HEK293T (cell line): ENCODE results near the gene DNLZ.
A peak's percentile ranks its signal among the peaks of the same experiment; 100 is the strongest.

ENCODE experiments used
- CTCF ChIA-PET: fragments of 350-600 bp; formaldehyde crosslinking; extraction: SDS; loops from one replicate; lab custom pipeline; 2021; ENCODE audit warnings: antibody characterized with exemption, inconsistent platforms; lab: Yijun Ruan, JAX
- POLR2A ChIA-PET: fragments of 350-600 bp; formaldehyde crosslinking; extraction: SDS; loops from one replicate; lab custom pipeline; 2020; ENCODE audit warnings: antibody characterized with exemption, inconsistent platforms; lab: Yijun Ruan, JAX
- DNase-seq: peaks from one replicate; pipeline ENCODE4 v3.0.0; 2012; ENCODE audit warnings: mixed read lengths; ENCODE audit errors: extremely low spot score
- ARNT ChIP-seq: fragments of 450-650 bp; IDR thresholded peaks from 2 replicates; pipeline ENCODE4 v1.6.1; 2017; ENCODE audit warnings: mild to moderate bottlenecking
- BHLHE40 ChIP-seq: fragments of 450-650 bp; IDR thresholded peaks from 2 replicates; pipeline ENCODE4 v1.6.1; 2016; ENCODE audit warnings: mild to moderate bottlenecking, moderate library complexity, borderline replicate concordance
- CTBP1 ChIP-seq: fragments of 450-650 bp; IDR thresholded peaks from 2 replicates; pipeline ENCODE4 v1.6.1; 2016; ENCODE audit warnings: borderline replicate concordance
- ELF4 ChIP-seq: fragments of 450-650 bp; IDR thresholded peaks from 2 replicates; pipeline ENCODE4 v1.6.1; 2017; ENCODE audit warnings: antibody characterized with exemption
- FOXA1 ChIP-seq: fragments of 450-650 bp; IDR thresholded peaks from 2 replicates; pipeline ENCODE4 v1.6.1; 2016; ENCODE audit warnings: mild to moderate bottlenecking
- FOXM1 ChIP-seq: fragments of 450-650 bp; IDR thresholded peaks from 2 replicates; pipeline ENCODE4 v1.6.1; 2017; ENCODE audit warnings: mild to moderate bottlenecking, borderline replicate concordance
- HDGF ChIP-seq: fragments of 450-650 bp; IDR thresholded peaks from 2 replicates; pipeline ENCODE4 v1.6.1; 2017; ENCODE audit warnings: antibody characterized with exemption, borderline replicate concordance
- L3MBTL2 ChIP-seq: fragments of 450-650 bp; conservative IDR thresholded peaks from 2 replicates; pipeline ENCODE4 v1.6.1; 2016; ENCODE audit warnings: mild to moderate bottlenecking
- LEF1 ChIP-seq: fragments of 450-650 bp; IDR thresholded peaks from 2 replicates; pipeline ENCODE4 v1.6.1; 2017; ENCODE audit warnings: mild to moderate bottlenecking, borderline replicate concordance
- NFRKB ChIP-seq: fragments of 450-650 bp; IDR thresholded peaks from 2 replicates; pipeline ENCODE4 v1.6.1; 2016; ENCODE audit warnings: mild to moderate bottlenecking, moderate library complexity
- SP1 ChIP-seq: fragments of 450-650 bp; IDR thresholded peaks from 2 replicates; pipeline ENCODE4 v1.6.1; 2017
- SUZ12 ChIP-seq: fragments of 450-650 bp; IDR thresholded peaks from 2 replicates; pipeline ENCODE4 v1.6.1; 2016; ENCODE audit warnings: mild to moderate bottlenecking
- TARDBP ChIP-seq: fragments of 450-650 bp; IDR thresholded peaks from 2 replicates; pipeline ENCODE4 v1.6.1; 2016
- ZNF384 ChIP-seq: fragments of 450-650 bp; IDR thresholded peaks from 2 replicates; pipeline ENCODE4 v1.6.1; 2016
- TF ChIP-seq, protein P1 (sequence below): fragments of 450-650 bp; IDR thresholded peaks from 2 replicates; pipeline ENCODE4 v1.6.1; 2016

Gene DNLZ

DNA sequence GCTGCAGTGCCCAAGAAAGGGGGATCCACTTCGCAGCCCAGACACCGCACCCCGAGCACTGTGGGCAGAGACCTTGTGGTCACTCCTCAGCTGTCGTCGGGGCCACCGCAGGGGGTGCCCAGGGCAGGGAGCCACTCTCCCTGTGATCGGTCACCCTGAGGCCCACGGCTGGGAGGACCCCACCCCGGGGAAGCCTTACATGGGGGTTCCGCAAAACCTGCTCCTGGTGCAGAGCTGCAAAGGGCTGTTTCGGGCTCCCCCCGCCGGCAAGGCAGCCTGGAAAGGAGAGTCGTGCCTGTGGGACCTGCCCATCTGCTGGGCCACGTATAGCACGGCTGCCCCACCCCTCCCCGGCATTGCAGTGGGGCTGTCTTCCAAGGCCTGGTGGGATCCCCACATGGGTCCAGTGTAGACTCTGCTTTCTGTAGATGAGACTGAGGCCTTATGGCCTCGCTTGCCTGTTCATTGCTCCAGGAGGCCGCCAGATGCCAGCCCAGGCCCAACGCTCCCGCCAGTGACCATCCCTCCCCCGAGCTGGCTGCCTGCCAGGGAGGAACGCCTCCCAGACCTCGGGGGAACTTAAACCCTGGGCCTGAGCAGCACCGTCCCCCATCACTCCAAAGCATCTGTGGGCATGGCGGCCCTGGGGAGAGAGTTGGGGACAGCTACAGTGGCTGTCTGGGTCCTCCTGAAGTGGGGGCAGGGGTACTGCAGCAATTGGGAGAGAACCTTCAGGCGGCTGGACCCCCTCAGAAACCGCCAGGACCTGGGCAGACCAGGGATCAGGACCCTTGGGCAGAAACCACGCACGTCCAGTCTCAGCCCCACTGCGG lies 1.6 kb upstream of the DNLZ start:
- POLR2A ChIA-PET, result interaction anchor here (1.1 kb wide), 1 partner anchor 36 kb away, joined by 3 read pairs; no protein-coding TSS in a partner anchor
- TF ChIP-seq NFRKB, result no peak
- no peak for TF ChIP-seq ELF4
- no peak for TF ChIP-seq BHLHE40
- TF ChIP-seq SP1, result no peak
- no peak for TF ChIP-seq ZNF384
- TF ChIP-seq HDGF, result no peak
- TF ChIP-seq ARNT, result no peak
- TF ChIP-seq FOXM1, result no peak
- no peak for TF ChIP-seq SUZ12
- no peak for TF ChIP-seq LEF1
- TF ChIP-seq TARDBP, result no peak
- CTCF ChIA-PET, result no interaction called here
- DNase-seq, result no peak

DNA sequence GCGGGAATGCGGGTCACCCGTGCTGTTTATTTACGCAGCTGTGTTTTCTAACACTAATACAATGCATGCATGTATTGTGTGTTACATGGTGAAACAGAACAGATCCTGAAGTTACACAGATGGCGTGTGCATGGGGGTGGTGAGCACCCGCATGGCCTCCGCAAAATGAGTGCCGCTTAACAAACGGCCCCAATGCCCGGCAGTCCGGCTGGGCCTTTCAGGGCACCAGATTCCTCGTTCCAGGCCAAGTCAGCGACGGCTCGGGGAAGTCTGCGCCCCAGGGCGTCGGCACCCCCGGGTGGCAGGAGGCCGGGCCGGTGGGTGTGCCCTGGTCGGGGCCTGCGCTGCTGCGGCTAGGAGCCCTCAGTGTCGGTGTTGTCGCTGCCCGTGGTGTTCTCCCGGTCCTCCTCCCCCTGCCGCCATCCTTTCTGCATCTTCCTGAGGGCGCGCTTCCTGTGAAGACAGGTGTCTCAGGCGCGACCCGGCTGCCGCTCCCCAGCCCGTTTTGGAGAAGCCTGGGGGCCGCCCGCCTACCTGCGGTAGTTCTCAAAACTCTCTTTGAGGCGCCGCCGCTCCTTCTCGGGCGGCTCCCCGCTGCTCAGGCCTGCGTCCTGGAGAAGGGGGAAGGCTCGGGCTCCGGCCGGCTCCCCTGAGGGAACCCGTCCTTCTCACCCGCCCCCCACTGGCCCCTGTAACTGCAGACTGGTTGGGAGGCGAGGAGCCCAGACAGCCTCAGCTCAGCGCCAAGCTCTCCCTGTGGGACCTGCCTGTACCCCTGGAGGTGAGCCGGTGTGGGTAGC lies 605 bp upstream of the DNLZ start:
- TF ChIP-seq L3MBTL2, result peak; percentile 49; the same call in 1 of the 2 replicates
- no peak for TF ChIP-seq BHLHE40
- ChIA-PET CTCF (interaction anchor here (0.7 to 2.0 kb wide), 3 partner anchors 8 to 51 kb away, joined by 3 to 8 read pairs (median 4); no protein-coding TSS in a partner anchor), POLR2A (interaction anchor here (0.6 to 2.3 kb wide), 9 partner anchors 9 to 120 kb away, joined by 3 to 10 read pairs (median 3); partner anchors contain the start of genes CARD9, ENTR1 and PMPCA)
- DNase-seq, result no peak

DNA sequence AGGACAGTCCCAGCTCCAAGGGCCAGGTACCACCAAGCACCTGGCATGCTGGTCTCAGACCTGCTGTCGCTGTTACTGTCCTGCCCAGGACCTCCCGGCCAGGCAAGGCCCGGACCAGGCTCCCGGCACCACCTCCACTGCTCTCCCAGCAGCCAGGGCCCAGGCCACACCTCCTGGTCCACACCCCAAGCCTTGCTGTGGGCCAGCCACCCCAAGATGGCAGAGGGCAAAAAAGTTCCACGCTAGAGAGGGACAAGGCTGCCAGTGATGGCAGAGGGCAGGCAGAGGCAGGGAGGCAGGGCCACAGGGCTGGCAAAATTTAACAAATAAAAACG lies 1.1 kb downstream of the DNLZ start:
- ChIA-PET POLR2A (interaction anchor here (0.6 to 2.3 kb wide), 23 partner anchors 11 to 122 kb away, joined by 3 to 10 read pairs (median 5); partner anchors contain the start of genes CARD9, CCDC187, ENTR1 and PMPCA), CTCF (interaction anchor here (0.5 to 2.0 kb wide), 5 partner anchors 10 to 284 kb away, joined by 3 to 8 read pairs (median 3); no protein-coding TSS in a partner anchor)
- DNase-seq, result no peak
- TF ChIP-seq TARDBP, result no peak

DNA sequence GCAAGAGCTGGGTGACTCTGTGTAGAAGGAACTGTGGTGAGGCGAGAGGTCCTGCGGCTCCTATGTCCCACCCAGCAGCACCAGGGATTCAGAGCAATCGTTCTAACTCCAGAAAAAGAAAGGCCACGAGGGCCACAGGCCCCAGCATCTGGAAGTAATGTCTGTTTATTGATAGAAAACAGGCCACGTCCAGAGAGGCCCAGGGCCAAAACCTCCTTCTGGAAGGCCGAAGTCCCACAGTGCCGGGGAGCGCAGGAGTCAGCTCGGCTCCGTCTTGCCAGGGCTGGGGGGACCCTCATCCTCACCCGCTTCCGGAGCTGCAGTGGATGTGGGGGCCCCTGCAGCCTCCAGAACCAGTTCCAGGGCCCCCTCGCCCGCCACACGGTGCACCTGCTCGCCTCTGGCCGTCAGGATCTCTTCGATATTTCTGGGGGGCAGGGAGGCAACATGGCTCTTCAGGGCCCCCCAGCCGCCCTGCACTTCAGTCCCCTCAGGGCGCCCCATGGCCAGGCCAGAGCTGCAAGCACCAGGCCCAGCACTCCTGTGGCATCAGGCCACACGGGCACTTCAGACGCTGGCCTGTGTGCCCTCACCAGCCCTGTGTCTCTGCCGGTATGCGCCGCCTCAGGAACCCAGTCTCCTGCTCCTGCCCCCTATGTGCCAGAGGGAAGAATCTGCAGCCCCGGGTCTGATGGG lies 1.6 kb downstream of the DNLZ start:
- CTCF ChIA-PET, result no interaction called here
- no peak for TF ChIP-seq ARNT
- no peak for TF ChIP-seq ELF4
- TF ChIP-seq BHLHE40, result no peak
- POLR2A ChIA-PET, result interaction anchor here (1.9 to 2.3 kb wide), 2 partner anchors 11 to 33 kb away, joined by 8 to 10 read pairs; partner anchors contain the start of gene CARD9
- DNase-seq, result no peak

DNA sequence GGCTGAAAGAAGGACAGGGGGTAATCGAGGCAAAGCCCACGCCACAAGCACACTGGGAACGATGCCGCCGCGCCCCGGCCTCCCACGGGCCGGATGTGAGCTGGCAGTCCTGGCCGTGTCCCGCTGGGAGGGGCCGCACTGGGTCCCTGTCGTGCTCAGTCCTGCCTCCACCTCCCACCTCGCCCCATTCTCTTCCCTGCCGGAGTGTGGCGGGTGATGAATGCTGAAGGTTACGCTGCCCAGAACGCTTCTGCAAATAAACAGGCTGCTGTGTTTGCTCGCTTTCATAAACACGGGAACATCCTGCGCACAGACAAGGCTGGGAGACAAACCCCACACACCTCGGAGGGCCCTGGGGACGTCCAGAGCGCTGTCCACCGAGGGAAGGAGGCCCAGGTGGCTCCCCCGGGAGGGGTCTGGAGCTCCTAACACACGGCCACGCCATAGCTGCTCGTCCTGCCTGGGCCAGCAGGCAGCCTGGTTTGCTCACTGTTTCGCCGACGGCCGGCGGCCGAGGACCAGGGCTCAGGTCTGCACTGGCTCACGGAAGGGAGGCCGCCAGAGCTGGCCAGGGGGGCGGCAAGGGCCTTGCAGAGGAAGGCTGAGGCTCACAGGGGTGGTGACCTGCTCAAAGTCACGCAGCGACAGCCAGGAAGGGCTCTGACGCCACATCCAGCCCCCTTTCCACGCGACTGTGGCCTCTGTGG lies 2.3 kb downstream of the DNLZ start:
- no peak for DNase-seq
- CTCF ChIA-PET, result no interaction called here

DNA sequence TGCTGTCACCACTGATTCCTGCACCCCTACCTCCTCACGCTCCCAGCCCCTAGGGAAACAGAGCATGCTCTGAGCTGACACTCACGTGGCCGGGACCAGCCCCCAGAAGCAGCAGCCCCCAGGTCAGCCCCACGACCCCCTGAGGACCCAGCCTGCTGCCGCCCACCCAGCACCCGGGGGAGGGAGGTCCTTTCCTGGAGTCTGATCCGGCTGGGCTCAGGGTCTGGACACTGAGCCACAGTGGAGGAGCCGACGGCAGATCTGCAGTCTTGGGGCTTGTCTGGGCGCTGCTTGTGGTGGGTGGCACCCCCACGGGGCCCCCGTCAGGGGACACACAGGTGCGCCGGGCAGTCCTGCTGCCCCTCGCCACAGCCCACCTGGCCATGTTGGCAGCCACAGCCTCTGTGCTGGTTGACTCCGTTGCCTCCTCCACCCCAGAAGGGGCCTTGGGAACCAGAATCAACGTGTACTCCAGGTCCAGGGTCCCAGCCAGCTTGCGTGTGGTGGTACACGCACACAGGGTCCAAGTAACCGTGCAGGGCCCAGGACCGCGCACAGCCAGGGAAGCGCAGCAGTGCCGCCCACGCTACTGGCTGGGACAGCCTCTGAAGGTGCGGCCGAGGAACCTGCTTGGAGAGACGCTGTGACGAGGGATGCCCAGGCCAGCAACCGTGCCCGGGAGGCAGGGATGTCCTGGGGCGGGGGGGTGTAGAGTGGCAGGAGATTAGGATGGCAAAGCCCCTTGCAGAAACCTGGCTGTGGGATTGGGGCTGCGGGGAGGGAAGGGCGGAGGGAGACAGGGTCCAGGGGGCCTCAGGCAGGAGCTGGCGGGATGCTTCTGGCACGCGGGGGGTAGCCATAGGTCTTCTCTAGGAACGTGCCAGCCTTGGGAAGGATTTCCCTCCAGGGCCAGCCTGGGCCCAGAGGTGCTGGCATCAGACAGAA lies 3.5 kb downstream of the DNLZ start:
- POLR2A ChIA-PET, result no interaction called here
- TF ChIP-seq ZNF384, result no peak
- no peak for TF ChIP-seq CTBP1
- TF ChIP-seq L3MBTL2, result no peak
- TF ChIP-seq SUZ12, result no peak
- TF ChIP-seq LEF1, result no peak
- TF ChIP-seq HDGF, result no peak
- no peak for TF ChIP-seq FOXM1
- no peak for TF ChIP-seq ELF4
- no peak for TF ChIP-seq TARDBP
- TF ChIP-seq BHLHE40, result no peak
- TF ChIP-seq, protein P1, sequence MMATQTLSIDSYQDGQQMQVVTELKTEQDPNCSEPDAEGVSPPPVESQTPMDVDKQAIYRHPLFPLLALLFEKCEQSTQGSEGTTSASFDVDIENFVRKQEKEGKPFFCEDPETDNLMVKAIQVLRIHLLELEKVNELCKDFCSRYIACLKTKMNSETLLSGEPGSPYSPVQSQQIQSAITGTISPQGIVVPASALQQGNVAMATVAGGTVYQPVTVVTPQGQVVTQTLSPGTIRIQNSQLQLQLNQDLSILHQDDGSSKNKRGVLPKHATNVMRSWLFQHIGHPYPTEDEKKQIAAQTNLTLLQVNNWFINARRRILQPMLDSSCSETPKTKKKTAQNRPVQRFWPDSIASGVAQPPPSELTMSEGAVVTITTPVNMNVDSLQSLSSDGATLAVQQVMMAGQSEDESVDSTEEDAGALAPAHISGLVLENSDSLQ, result no peak
- CTCF ChIA-PET, result interaction anchor here (0.6 kb wide), 1 partner anchor 13 kb away, joined by 3 read pairs; no protein-coding TSS in a partner anchor
- DNase-seq, result no peak

More for the DNA sequence above, 2.3 kb downstream of the DNLZ start:
- TF ChIP-seq ARNT (no peak), FOXA1 (no peak), SUZ12 (no peak)
- POLR2A ChIA-PET, result no interaction called here
